H7 (cell line): Measurements from ENCODE around the gene PIK3CA. TPM values are rescaled to one million over a fixed set of nuclear protein-coding genes. Genes with fewer than 3 reads are reported as not detected.
A peak's percentile ranks its signal among the peaks of the same experiment; 100 is the strongest.

ENCODE experiments used
- DNase-seq: peaks from one replicate; pipeline ENCODE4 v3.0.0; 2012
- H3K27me3 ChIP-seq: 2 replicates; pipeline ENCODE4 v1.6.0; 2011; ENCODE audit warnings: mild to moderate bottlenecking, low read length; ENCODE audit not compliant: control insufficient read depth, insufficient read depth
- H3K36me3 ChIP-seq: replicated peaks from 2 replicates; pipeline ENCODE4 v1.5.1; 2011; ENCODE audit warnings: low read length; ENCODE audit not compliant: control insufficient read depth, insufficient read depth
- H3K4me3 ChIP-seq: 2 replicates; pipeline ENCODE4 v1.5.1; 2011; ENCODE audit warnings: low read depth, mild to moderate bottlenecking, control low read depth, low read length, moderate library complexity; ENCODE audit not compliant: insufficient read depth
- total RNA-seq: library from RNA; depleted of rRNA; stranded (reverse); fragments of >200 nt; shearing (Covaris generic); gene quantifications from 2 replicates; pipeline ENCODE4 v1.2.3, GENCODE V29; 2014

The PIK3CA gene
- total RNA-seq, 1 experiment from 2014 or later = 10.7 TPM

DNA sequence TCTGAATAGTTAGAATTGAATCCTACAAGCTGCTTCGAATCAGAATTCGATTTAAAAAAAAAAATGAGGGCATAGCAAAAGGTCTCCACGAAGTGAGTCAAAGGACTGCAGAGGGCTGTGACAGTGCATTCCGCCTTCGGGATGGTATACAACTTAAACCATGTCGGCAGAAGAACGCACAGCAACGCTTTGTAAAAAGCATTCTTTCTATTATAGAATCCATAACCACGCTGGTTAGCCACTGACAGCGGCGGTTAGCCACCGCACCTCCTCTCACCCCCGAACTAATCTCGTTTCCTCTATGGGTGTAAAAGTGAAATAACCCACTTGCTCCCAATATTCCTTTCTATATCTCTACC lies 664 bp upstream of the PIK3CA start:
- Histone ChIP-seq H3K4me3 (peak overlapping the region; percentile 46), H3K27me3 (no peaks in the 10 kb centered on the region), H3K36me3 (no peaks in the 10 kb centered on the region)
- DNase-seq = no peak

DNA sequence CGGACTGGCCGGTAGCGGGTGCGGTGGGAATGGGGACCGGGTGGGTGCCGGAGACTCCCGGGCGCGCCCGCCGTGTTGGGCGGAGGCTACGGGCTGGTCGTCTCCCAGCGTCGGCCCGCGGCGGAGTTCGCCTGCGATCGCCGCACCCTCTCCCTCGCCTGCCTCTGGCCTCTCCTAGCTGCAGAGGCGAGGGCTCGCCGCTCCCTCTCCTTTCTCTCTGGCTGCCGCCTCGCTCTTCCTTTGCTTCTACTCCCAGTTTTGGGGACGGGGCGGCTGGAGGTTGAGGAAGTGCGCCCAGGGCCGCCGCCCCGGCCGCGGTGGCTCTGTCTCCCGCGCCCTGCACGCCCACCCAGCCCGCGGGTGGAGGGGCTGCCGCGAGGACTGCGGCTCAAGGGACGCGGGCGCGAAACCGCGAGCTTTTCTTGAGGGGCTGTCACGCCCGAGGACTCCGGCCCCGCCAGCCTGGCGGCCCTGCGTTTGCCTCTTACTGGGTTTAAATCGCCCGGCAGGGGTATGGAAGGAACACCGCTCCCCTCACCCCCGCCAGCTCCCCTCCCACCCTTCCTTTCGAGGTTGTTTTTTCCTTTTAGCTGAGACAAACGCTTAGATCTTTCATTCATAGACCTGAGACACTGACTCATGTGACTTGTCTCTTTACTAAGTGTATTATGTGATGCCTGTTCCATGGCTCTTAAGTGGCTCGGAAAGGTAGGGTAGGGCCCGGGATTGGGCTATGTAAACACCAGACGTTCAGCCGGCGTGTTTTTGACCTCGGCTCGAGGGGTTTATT lies 654 bp downstream of the PIK3CA start:
- no peaks in the 10 kb centered on the region for H3K27me3 ChIP-seq
- peak overlapping the region; percentile 92 for H3K4me3 ChIP-seq
- peak; percentile 65 for DNase-seq
- no peaks in the 10 kb centered on the region for H3K36me3 ChIP-seq

- H3K4me3 ChIP-seq = peak overlapping the region; percentile 92
- no peaks in the 10 kb centered on the region for H3K27me3 ChIP-seq
- no peaks in the 10 kb centered on the region for H3K36me3 ChIP-seq
- DNase-seq = no peak
These were observed 1.3 kb downstream of the PIK3CA start for GRCh38 chr3:179149406-179149867.

GRCh38 chr3:179149951-179150350 lies 1.8 kb downstream of the PIK3CA start:
- Histone ChIP-seq H3K27me3 (no peaks in the 10 kb centered on the region), H3K4me3 (peak overlapping the region; percentile 92; the same call in 1 of the 2 replicates), H3K36me3 (no peaks in the 10 kb centered on the region)
- no peak for DNase-seq

- H3K27me3 ChIP-seq = no peaks in the 10 kb centered on the region
- no peak for DNase-seq
- no peaks in the 10 kb centered on the region for H3K36me3 ChIP-seq
- H3K4me3 ChIP-seq = no peak overlapping the region
These were observed 2.5 kb downstream of the PIK3CA start for GRCh38 chr3:179150610-179151009.

GRCh38 chr3:179151474-179151873 lies 3.3 kb downstream of the PIK3CA start:
- DNase-seq = no peak
- H3K36me3 ChIP-seq = no peaks in the 10 kb centered on the region
- H3K4me3 ChIP-seq = no peak overlapping the region
- no peaks in the 10 kb centered on the region for H3K27me3 ChIP-seq

GRCh38 chr3:179156170-179156569 lies 8.0 kb downstream of the PIK3CA start:
- no peaks in the 10 kb centered on the region for H3K36me3 ChIP-seq
- H3K27me3 ChIP-seq = no peaks in the 10 kb centered on the region
- no peak overlapping the region for H3K4me3 ChIP-seq
- no peak for DNase-seq

- Histone ChIP-seq H3K27me3 (no peaks in the 10 kb centered on the region), H3K36me3 (no peaks in the 10 kb centered on the region), H3K4me3 (no peak overlapping the region)
- DNase-seq = no peak
These were observed 8.6 kb downstream of the PIK3CA start for GRCh38 chr3:179156775-179157174.

DNA sequence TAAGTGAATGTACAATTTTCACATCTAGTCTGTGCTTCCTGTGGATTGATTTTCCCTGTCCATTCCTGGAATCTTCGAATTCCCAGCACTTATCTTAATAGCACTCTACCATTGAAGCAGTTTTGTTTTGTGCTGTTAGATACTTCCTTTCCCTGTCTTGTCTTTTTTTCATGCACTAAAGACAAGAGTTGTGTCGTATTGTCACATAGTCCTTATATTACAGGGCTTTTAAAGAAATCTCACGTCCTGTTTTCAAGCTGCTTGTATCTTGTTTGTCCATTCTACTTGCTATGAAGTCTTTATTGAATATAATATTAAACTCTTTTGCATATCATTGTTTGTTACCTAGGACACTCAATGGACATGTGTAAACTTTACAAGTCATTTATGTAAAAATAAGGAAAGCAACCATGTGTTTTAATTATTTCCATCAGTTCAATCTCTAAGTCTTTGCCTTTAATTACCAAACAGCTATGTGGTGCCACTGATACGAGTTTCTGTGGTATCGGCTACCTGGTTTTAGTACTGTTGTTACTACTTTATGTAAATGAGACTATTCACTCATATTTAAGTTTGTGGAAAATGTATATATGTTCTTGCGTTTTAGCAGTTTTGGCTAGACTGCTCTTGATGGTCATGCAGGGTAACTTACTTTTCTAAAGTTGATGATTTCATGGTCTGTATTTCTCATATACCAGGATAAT lies 10.3 kb downstream of the PIK3CA start:
- no peaks in the 10 kb centered on the region for H3K36me3 ChIP-seq

GRCh38 chr3:179163503-179163902 lies 15.3 kb downstream of the PIK3CA start:
- no peak for DNase-seq
- Histone ChIP-seq H3K4me3 (no peak overlapping the region), H3K27me3 (no peaks in the 10 kb centered on the region), H3K36me3 (no peaks in the 10 kb centered on the region)

More for the DNA sequence above, 10.3 kb downstream of the PIK3CA start:
- Histone ChIP-seq H3K4me3 (no peak overlapping the region), H3K27me3 (no peaks in the 10 kb centered on the region)
- no peak for DNase-seq

DNA sequence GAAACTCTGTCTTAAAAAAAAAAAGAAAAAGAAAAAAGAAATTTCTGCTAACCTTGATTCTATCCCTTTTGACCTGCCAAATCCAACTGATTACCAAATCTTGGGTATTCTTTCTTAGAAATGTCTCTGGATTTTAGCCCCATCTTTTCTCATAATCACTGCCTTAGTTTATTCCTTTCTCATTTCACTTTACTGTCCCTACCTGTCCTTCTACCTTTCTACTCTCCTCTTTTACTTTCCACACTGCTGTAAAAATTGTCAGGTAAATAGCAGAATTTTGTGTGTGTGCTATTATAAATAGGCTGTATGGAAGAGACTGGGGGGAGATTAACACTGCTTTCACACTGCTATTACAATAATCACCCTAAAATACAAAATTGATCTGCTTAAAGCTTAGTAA lies 16.7 kb downstream of the PIK3CA start:
- Histone ChIP-seq H3K4me3 (no peak overlapping the region), H3K27me3 (no peaks in the 10 kb centered on the region), H3K36me3 (no peaks in the 10 kb centered on the region)
- no peak for DNase-seq

- H3K4me3 ChIP-seq = no peak overlapping the region
- DNase-seq = no peak
- no peaks in the 10 kb centered on the region for H3K36me3 ChIP-seq
- H3K27me3 ChIP-seq = no peaks in the 10 kb centered on the region
These were observed 18.5 kb downstream of the PIK3CA start for GRCh38 chr3:179166561-179167201.

DNA sequence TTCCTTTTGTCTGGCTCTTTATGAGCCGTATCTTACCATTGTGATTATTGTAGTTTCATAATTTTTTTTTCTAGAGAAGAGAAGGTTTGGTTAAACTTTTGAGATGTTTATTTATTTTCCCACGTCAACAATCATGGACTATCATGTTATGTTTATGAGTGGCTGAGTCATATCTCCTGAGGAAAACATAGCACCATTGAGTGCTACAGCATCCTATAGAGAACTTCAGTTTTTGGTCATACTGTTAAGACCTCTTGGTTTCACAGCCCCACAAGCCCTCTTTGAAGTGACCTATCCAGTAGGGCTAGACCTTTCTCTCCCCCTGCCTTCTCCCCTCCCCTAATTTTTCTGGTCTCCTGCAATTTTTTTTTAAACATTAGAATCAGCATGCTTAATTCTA lies 20.8 kb downstream of the PIK3CA start:
- no peak for DNase-seq
- H3K4me3 ChIP-seq = no peak overlapping the region
- H3K27me3 ChIP-seq = no peaks in the 10 kb centered on the region

GRCh38 chr3:179172546-179172945 lies 24.4 kb downstream of the PIK3CA start:
- Histone ChIP-seq H3K4me3 (no peak overlapping the region), H3K27me3 (no peaks in the 10 kb centered on the region), H3K36me3 (no peaks in the 10 kb centered on the region)
- DNase-seq = no peak

More for the DNA sequence above, 20.8 kb downstream of the PIK3CA start:
- H3K36me3 ChIP-seq = no peaks in the 10 kb centered on the region

DNA sequence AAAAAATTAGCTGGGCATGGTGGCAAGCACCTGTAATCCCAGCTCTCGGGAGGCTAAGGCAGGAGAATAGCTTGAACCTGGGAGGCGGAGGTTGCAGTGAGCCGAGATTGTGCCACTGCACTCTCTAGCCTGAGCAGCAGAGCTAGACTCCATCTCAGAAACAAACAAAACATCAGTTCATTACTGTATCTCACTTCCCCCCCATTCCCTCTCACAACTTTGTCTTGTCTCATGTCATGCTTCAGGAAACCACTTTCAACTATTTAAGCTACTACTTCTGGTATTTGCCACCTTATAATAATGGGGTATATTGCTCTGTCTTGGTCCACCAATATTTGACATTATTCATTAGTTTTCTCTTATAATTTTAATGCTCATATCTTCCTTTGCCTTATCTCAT lies 26.2 kb downstream of the PIK3CA start:
- Histone ChIP-seq H3K36me3 (no peaks in the 10 kb centered on the region), H3K4me3 (no peak overlapping the region), H3K27me3 (no peaks in the 10 kb centered on the region)
- no peak for DNase-seq
